Measurements from ENCODE around the gene EZH1.
"Not testable (repeated sequence)": the region's sequence is repeated elsewhere in the genome, so short reads cannot be mapped to it uniquely, and the experiment has no call there.

The EZH1 gene

DNA sequence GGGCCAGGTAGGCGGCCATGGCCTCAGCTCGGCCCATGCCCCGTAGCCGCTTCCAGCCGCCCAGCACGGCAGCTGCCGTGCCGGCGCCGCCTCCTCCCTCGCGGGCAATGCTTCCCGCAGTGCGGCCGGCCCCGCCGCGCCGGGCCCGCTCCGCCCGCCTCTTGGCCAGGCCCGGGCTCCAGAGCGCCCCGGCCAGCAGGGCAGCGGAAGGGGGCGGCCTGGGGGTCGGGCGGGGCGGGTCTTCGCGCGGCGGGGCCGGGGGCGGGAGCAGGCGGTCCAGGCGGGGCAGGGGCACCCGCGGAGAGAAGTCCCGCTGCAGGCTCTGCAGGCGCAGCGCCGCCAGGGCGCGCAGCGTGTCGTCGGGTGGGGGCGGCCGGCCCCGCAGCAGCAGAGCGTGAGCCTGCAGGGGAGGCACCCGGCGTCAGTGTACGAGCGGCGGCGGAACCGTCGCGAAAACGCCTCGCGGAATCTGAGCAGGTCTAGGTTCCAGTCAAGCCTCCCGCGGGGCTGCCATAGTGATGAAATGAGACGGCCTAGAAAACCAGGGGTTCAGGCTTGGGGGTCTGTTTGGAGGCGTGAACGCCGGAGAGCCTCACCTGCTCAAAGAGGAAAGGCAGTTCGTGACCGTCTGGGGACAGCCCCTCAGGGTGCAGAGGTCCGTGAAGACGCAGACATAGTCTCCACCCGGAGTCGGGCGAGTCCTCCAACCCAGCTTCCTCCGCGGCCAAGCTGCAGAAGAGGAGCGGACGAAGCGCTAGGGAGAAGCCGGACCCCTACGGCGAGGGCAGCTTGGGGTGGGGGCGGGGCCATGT is 74.7 kb downstream of the EZH1 start:
- peak; percentile 24 for DNase-seq (ENCODE audit: low read depth, low spot score)

DNA sequence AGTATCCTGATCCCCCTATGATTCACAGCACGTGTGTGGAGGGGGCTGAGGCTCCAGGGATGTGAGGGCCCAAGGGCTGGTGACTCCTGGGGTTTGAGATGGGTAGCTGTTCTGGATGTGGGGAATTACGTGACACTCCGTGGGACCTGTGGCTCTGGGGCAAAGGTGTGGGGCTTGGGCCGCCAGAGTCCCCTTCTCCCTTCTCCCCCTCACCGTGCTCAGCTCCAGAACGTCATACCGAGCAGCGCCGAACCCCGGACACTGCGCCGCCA is 75.2 kb downstream of the EZH1 start:
- no peak for DNase-seq (ENCODE audit: low read depth, low spot score)

DNA sequence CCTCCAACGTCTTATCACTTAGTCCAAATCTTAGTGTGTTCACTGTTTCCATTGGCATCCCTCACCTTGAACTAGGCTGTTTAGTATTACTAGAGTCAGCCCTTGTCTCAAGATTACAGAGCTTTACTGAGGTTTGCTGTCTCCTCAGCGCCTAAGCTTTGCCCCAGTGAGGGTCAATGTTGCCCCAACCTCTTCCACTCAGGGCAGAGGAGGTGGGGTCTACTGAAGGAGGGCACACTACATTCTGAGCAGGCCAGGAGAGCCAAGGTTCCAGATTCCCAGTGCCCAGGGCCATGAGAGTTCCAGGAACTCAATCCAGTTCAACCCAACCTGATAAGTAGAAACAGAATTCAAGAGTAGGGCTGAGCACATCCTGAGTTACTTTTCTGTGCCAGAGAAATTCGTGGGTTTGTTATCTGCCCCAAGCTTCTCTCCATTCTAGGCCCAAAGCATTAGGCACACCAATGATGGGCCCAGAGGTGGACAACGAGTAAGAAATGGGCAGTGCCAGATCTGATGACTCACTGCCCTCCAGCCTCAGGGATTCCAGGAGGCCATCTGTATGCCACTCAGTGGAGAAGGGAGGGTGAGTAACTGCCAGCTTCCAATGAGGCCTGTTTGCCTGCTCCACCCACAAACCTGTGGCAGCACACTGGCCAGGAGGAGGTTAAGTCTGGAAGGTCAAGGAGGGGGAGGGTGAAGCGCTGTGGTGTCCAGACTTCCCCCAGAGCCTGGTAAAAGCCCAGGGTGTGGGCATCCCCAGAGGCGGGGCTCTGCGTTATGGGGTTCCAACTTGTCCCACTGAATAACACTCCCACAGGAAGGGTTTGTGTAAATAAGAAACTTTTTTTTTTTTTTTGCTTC is 77.5 kb downstream of the EZH1 start:
- DNase-seq (ENCODE audit: low read depth, low spot score): peak; percentile 86

DNA sequence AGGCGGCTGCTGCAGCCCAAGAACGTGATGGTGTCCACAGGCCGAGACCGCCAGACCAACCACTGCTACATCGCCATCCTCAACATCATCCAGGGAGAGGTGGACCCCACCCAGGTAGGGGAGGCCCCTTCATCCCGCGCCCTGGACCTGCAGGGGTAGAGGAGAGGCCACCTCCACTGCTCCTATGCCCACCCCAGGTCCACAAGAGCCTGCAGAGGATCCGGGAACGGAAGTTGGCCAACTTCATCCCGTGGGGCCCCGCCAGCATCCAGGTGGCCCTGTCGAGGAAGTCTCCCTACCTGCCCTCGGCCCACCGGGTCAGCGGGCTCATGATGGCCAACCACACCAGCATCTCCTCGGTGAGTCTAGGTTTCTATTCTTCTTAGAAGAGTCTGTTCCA is 78.7 kb downstream of the EZH1 start:
- not testable (repeated sequence) for DNase-seq (ENCODE audit: low read depth, low spot score)

DNA sequence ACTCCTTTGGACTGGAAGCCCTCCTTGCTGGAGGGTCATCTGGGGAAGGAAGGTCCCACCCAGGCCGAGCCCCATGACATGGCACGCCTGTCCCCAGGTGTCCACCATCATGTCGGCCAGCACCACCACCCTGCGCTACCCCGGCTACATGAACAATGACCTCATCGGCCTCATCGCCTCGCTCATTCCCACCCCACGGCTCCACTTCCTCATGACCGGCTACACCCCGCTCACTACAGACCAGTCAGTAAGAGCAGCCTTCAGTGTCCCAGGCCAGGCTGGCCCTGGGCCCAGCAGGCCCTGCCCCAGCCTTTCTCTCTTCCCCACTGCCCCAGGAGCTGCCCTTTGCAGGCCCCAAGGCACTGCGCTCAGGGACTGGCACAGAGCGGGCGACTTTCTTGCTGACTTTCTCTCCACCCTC is 79.2 kb downstream of the EZH1 start:
- DNase-seq (ENCODE audit: low read depth, low spot score): no peak

DNA sequence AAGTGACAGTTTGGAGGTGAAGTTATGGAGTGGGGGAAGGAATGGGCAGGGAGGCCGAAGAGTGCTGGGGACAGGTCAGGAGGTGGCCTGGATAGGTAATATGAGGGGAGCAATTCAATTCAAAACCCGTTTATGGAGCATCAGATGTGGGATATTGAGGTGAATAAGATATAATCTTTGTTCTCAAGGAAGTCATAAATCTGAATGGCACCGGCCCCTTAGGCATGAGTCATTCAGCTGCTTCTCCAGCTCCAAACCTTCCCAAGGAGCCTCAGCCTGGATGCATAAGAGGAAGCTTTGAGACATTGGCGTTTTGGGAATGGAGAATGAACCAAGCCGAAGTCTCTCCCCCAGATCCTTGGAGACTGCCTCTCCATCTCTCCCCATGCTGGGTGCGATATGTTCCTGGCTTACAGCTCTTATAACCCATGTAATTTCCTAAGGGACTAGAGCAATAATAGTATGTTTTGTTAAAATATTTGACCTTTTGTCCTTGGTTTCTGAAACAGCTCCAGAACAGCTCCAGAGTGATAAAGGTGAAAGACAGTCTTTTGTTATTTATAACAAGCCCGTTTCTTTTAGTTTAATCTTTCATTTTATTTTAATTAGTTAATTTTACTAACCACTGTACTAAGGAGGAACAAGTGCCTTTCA is 84.0 kb downstream of the EZH1 start:
- peak; percentile 39 for DNase-seq (ENCODE audit: low read depth, low spot score)

DNA sequence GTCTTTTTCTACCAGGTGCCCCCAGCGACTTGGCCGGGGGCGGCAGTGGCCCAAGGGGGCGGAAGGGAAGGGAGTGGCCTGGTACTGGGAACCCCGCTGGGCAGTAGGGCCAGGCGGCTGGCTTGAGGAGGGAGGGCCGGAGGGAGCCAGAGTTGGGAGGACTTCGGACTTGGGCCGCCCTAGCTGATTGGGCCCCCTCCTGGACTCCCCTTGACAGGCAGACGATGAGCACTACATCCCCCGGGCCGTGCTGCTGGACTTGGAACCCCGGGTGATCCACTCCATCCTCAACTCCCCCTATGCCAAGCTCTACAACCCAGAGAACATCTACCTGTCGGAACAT is 84.9 kb downstream of the EZH1 start:
- DNase-seq (ENCODE audit: low read depth, low spot score): not testable (repeated sequence)

DNA sequence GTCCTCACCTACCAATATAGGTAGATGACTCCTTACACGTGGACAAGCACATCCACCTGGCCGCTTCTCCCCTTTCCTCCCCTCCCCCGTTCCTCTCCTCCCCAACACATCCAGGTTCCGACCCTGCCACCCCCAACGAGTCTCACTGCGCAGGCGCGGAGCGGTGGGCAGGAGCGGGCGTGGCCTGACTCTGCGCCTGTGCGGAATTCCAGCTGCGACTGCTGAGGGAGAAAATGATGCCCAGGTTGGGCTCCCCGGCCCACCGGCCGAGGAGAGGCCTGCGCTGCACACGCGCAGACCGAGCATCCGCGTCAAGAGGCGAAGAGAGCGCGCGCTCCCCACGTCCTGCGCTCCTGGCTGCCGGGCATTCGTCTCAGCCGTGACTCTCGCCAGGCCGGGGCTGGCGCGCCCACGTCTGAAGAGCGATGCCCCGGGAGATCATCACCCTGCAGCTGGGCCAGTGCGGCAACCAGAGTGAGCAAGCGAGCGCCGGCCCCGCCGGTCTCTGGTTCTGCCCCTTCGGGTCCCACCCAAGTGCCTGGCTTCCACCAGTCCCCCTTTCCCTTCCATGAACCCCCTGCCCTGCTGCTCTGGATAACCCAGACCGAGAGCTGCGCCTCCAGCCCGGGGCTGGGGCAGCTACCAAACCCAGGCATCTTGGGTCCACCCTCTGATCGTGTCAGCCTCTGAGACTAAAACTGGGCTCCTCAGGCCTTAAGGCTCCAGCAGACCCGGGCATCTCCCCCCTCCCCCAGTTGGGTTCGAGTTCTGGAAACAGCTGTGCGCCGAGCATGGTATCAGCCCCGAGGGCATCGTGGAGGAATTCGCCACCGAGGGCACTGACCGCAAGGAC is 85.5 kb downstream of the EZH1 start, which contains the start of gene TUBG2:
Gene TUBG2 (plus strand): TSS at position 206 of the 853 bp plus-strand sequence. CDS start 220 bp downstream, at position 426.
- peak; percentile 97 for DNase-seq (ENCODE audit: low read depth, low spot score)

DNA sequence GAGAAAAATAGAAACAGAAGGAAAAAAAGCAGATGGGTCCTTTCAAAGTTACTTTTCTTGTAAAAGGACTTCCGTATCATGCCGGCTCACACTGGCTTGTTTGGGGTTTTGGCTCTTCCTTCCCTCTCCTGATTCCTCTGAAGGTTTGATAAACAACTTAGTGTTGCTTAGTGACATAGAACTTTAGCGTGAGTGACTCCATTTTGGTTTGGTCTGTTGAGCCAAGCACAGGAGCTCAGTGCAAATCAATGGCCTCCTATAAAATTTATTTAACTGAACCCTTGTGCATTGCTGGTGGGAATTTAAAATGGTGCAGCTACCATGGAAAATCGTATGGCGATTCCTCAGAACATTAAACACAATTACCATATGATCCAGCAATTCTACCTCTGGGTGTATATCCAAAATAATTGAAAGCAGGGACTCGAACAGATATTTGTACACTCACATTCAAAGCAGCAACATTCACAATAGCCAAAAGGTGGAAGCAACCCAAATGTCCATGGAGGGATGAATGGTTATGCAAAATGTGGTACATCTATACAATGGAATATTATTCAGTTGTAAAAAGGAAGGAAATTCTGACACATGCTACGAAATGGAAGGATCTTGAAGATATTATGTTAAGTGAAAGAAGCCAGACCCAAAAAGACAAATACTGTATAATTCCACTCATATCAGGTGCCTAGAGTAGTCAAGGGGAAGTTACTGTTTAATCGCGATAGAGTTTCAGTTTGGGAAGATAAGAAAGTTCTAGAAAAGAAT is 86.8 kb downstream of the EZH1 start:
- DNase-seq (ENCODE audit: low read depth, low spot score): no peak

DNA sequence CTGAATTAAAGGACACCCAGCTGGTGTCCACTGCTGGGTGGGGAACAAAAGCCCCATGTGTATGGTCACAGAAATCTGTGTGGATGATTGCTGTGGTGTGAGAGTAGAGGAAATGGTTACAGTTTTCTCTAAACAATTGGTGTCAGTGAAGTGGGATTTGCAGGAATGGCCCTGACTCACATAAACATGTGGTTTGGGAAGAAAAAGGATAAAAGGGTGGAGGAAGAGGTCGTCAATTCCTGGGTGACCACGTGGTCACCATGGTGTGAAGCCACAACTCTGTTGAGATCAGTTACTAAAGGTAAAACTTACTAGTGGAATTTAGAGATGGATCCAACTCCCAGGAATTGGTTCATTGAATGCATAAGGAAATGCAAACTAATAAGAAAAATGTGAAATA is 89.3 kb downstream of the EZH1 start:
- peak; percentile 73 for DNase-seq (ENCODE audit: low read depth, low spot score)

DNA sequence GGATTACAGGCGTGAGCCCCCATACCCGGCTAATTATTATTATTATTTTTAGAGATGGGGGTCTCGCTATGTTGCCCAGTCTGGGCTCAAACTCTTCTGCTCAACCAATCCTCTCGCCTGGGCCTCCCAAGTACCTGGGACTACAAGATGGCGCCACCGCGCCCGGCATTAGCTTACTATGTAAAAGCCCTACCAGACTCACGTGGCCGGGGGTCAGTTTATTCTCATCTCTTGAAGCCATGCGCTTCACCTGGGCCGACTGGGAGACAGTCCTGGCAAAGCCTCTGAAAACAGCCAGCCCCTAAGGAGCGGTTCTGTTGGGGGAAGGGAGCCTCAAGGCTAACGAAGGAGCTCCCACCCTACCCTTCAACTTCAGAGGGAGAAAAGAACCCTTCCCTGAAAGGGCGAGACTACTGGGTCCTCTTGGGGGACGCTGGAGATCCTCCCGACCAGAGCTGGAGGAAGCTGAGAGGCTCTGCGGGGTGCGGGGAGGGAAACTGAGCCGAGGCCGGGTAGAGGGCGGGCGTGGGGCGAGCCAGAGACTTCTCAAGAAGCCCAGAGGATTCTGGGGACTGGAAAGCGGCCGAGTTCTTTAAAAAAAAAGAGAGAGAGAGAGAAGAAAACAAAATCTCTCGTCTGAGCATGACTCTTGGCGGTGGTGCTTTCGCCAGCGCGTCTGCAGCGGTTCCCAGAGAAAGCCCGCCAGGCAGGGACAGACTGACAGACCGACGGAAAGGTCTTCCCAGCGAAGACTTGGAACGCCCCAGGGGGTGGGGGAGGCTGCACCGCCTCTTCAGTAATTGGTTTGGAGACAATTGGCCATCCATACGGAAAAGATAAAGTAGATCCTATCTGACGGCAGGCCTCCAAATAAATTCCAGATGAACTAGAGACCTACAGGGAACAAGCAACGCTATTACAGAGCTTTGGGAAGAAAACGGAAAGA is 91.4 kb downstream of the EZH1 start:
- peak; percentile 73 for DNase-seq (ENCODE audit: low read depth, low spot score)

DNA sequence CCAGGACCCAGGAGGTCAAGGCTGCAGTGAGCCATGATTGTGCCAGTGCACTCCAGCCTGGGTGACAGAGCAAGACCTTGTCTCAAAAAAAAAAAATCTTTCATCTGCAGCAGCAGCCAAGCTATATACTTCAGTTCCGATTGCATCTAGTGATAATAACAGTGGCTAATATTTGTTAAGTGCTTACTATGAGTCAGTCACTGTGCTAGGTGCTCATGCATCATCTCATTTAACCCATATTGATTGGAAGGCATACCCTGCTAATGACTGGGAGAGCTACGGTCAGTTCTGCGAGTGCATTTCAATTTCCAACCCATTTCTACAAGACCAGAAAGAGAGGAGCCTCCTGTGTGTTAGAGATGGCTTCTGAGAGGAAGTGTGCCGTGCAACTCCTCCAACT is 93.4 kb downstream of the EZH1 start:
- DNase-seq (ENCODE audit: low read depth, low spot score): no peak

Measured in astrocyte of the hippocampus (primary cell).